Ectodermal cell (in vitro differentiated cells): ENCODE data around the gene ST3GAL2.

Experiments used
- H3K27ac ChIP-seq: 2 replicates; pipeline ENCODE4 v1.7.0; 2013; ENCODE audit warnings: mild to moderate bottlenecking, low read depth, low read length; ENCODE audit not compliant: insufficient read depth, poor library complexity, severe bottlenecking
- H3K27me3 ChIP-seq: 2 replicates; pipeline ENCODE4 v1.7.0; 2013; ENCODE audit warnings: mild to moderate bottlenecking, low read length; ENCODE audit not compliant: insufficient read depth, control insufficient read depth, poor library complexity, severe bottlenecking
- H3K36me3 ChIP-seq: one replicate; pipeline ENCODE4 v1.7.0; 2013; ENCODE audit warnings: low read length; ENCODE audit not compliant: control insufficient read depth, insufficient read depth
- H3K4me1 ChIP-seq: one replicate; pipeline ENCODE4 v1.7.0; 2013; ENCODE audit warnings: low read length; ENCODE audit not compliant: control insufficient read depth, insufficient read depth
- H3K4me3 ChIP-seq: 2 replicates; pipeline ENCODE4 v1.7.0; 2013; ENCODE audit warnings: low read depth, low read length, control low read depth; ENCODE audit not compliant: insufficient read depth
- H3K9me3 ChIP-seq: 2 replicates; pipeline ENCODE4 v1.7.0; 2013; ENCODE audit warnings: mild to moderate bottlenecking, low read length, moderate library complexity; ENCODE audit not compliant: control insufficient read depth
- WGBS, 2 experiments: methylation state at CpG; one replicate each; pipeline ENCODE4 v1.1.7; 2013; ENCODE audit warnings: missing lambda C conversion rate in 2 of 2; 5-methylcytosine and 5-hydroxymethylcytosine counted together

The ST3GAL2 gene

DNA sequence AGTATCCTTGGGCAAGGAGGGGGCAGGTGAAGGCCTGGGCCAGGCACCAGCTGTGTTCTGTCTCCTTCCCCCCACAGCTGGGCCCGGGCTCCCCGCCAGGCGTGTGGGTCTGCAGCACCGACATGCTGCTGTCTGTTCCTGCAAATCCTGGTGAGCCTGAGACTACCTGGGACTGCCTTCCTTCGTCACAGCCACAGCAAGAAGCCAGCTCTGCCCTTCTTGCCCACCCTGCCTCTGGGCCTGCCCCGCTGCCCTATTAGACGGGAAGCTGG, 27.8 kb upstream of the ST3GAL2 start:
- 90 to 95% methylated on average over 7 of the region's 7 CpGs for WGBS, 2 experiments
- Histone ChIP-seq H3K4me3 (no peak overlapping the region), H3K9me3 (no peaks in the 10 kb centered on the region), H3K4me1 (no peaks in the 10 kb centered on the region), H3K27me3 (no peaks in the 10 kb centered on the region), H3K36me3 (no peaks in the 10 kb centered on the region), H3K27ac (no peak overlapping the region)

GRCh38 chr16:70465999-70466804, 27.3 kb upstream of the ST3GAL2 start:
- 92 to 94% methylated on average over 13 of the region's 13 CpGs for WGBS, 2 experiments
- H3K27me3 ChIP-seq, result no peaks in the 10 kb centered on the region
- no peaks in the 10 kb centered on the region for H3K9me3 ChIP-seq
- no peak overlapping the region for H3K27ac ChIP-seq
- H3K4me3 ChIP-seq, result no peak overlapping the region
- no peaks in the 10 kb centered on the region for H3K4me1 ChIP-seq
- H3K36me3 ChIP-seq, result no peaks in the 10 kb centered on the region

GRCh38 chr16:70463235-70463634, 24.3 kb upstream of the ST3GAL2 start:
- H3K4me3 ChIP-seq, result no peak overlapping the region
- peaks cover 4% of the 10 kb centered on the region for H3K4me1 ChIP-seq
- no peaks in the 10 kb centered on the region for H3K9me3 ChIP-seq
- WGBS, 2 experiments, result 92 to 93% methylated on average over 2 of the region's 2 CpGs
- H3K27ac ChIP-seq, result no peak overlapping the region
- H3K27me3 ChIP-seq, result no peaks in the 10 kb centered on the region
- no peaks in the 10 kb centered on the region for H3K36me3 ChIP-seq

GRCh38 chr16:70460737-70461261, 21.9 kb upstream of the ST3GAL2 start:
- Histone ChIP-seq H3K9me3 (no peaks in the 10 kb centered on the region), H3K27ac (peak overlapping the region; percentile 16), H3K36me3 (no peaks in the 10 kb centered on the region), H3K4me1 (peaks cover 4% of the 10 kb centered on the region), H3K27me3 (no peaks in the 10 kb centered on the region), H3K4me3 (no peak overlapping the region)
- WGBS, 2 experiments, result 68 to 74% methylated on average over 8 of the region's 8 CpGs

- H3K4me1 ChIP-seq, result peaks cover 4% of the 10 kb centered on the region
- no peak overlapping the region for H3K4me3 ChIP-seq
- no peaks in the 10 kb centered on the region for H3K36me3 ChIP-seq
- 87 to 96% methylated on average over 5 of the region's 5 CpGs for WGBS, 2 experiments
- H3K9me3 ChIP-seq, result no peaks in the 10 kb centered on the region
- no peak overlapping the region for H3K27ac ChIP-seq
- no peaks in the 10 kb centered on the region for H3K27me3 ChIP-seq
Measured at GRCh38 chr16:70457446-70458166, 18.7 kb upstream of the ST3GAL2 start.

DNA sequence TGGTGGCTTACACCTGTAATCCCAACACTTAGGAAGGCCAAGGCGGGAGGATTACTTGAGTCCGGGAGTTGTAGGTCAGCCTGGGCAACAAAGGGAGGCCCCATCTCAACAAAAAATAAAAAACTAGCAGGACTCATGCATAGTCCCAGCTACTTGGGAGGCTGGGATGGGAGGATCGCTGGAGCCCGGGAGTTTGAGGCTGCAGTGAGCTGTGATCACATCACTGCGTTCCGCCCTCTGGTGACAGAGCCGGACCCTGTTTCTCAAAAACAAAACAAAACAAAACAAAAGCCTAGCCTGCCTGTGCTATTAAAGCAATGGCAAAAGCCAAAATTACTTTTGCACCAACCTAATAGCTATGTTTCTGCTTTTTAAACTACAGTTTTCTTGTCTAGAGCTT, 17.0 kb upstream of the ST3GAL2 start:
- Histone ChIP-seq H3K27me3 (no peaks in the 10 kb centered on the region), H3K4me3 (no peak overlapping the region), H3K27ac (no peak overlapping the region), H3K9me3 (no peaks in the 10 kb centered on the region), H3K36me3 (no peaks in the 10 kb centered on the region), H3K4me1 (peaks cover 3% of the 10 kb centered on the region)
- WGBS, 2 experiments, result 90 to 94% methylated on average over 7 of the region's 7 CpGs

DNA sequence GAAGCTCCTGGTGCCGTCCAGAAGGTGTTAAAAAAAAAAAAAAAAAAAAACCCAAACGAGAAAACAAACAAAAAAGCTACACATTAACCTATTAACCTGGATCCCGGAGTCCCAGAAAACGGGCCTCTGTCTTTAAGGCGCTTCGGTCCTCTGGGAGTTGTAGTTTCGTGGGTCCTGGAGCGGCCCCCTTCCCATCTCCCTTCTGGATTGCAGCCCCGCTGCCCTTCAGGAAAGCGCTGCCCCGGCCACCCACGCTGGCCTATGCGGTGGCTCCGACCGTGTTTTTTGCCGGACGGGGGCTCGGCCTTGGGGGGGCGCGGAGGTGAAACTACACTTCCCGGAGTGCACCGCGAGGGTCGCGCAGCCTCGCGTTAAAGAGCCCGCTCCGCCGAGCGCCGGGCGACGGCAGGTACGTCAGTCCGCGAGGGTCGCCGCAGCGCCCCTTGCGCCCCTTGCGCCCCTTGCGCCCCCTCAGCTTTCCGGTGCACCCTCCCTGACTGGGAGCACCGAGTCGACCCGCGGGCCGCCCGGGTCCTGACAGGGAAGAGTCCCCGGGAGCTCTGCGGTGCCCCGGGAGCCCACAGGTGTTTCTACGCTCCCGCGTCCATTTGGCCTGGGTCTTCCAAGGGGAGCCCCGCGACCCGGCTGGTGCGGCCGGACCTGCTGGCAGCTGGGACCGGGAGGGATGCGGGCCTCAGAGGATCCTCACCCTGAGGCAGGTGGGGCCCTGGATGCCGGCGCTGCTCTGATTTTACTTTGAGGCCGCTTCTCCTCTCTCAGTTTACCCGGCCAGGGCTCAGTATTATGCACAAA, 15.5 kb upstream of the ST3GAL2 start, which contains the start of gene FCSK:
Gene FCSK (plus strand): TSS at position 374 of the 813 bp plus-strand sequence. CDS start 8,596 bp downstream, outside the sequence.
- Histone ChIP-seq H3K4me1 (no peaks in the 10 kb centered on the region), H3K27ac (peak within 1 kb of the TSS; percentile 92), H3K9me3 (no peaks in the 10 kb centered on the region), H3K27me3 (no peaks in the 10 kb centered on the region), H3K4me3 (peak within 1 kb of the TSS; percentile 70), H3K36me3 (no peaks in the 10 kb centered on the region)
- 1% methylated on average over 66 to 67 of the region's 67 CpGs for WGBS, 2 experiments

GRCh38 chr16:70453892-70454221, 15.0 kb upstream of the ST3GAL2 start:
- Histone ChIP-seq H3K27ac (peak overlapping the region; percentile 92), H3K4me1 (no peaks in the 10 kb centered on the region)
- WGBS, 2 experiments, result 0 to 1% methylated on average over 8 of the region's 8 CpGs

GRCh38 chr16:70453117-70453891, 14.4 kb upstream of the ST3GAL2 start:
- no peaks in the 10 kb centered on the region for H3K27me3 ChIP-seq
- no peaks in the 10 kb centered on the region for H3K9me3 ChIP-seq
- 91 to 94% methylated on average over 11 of the region's 11 CpGs for WGBS, 2 experiments
- H3K27ac ChIP-seq, result no peak overlapping the region
- H3K4me1 ChIP-seq, result no peaks in the 10 kb centered on the region
- H3K4me3 ChIP-seq, result peak overlapping the region; percentile 70
- H3K36me3 ChIP-seq, result no peaks in the 10 kb centered on the region

More at GRCh38 chr16:70453892-70454221, 15.0 kb upstream of the ST3GAL2 start:
- H3K9me3 ChIP-seq, result no peaks in the 10 kb centered on the region
- peak overlapping the region; percentile 70 for H3K4me3 ChIP-seq
- no peaks in the 10 kb centered on the region for H3K27me3 ChIP-seq
- no peaks in the 10 kb centered on the region for H3K36me3 ChIP-seq
